Measurements from ENCODE around the gene PARD3B.

The PARD3B gene

DNA sequence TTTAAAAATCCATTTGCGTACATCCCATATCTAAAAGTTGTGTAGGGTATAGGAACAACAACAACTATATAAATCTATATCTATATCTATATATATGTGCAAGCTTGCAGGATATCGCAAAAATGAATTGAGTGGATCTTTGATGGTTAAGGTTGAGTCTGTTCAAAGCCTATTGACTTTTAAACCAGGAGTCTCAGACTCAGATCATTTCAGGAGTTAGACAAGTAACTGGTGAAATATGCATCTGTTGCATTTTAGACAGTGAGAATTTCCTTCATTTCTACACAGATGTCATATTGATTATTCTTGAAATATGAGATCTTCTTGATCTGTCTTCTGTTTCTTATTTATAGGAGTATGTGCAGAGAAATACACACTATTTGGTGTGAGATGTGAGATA is 66.5 kb downstream of the PARD3B start:
- H2AFZ ChIP-seq (ENCODE audit: low read depth, low read length) = no peak overlapping the region
- peaks cover 5% of the 10 kb centered on the region for H3K27me3 ChIP-seq (ENCODE audit: insufficient read depth, low read length, poor library complexity)
- H4K20me1 ChIP-seq (ENCODE audit: insufficient read depth, low read length) = no peaks in the 10 kb centered on the region
- H3K4me3 ChIP-seq (ENCODE audit: low read depth in 1 of 2, low read length in 2 of 2) = no peak overlapping the region
- no peaks in the 10 kb centered on the region for H3K79me2 ChIP-seq (ENCODE audit: insufficient read depth, low read length)
- H3K9me3 ChIP-seq (ENCODE audit: insufficient read depth, low read length, severe bottlenecking) = no peaks in the 10 kb centered on the region
- DNase-seq (no peak), ATAC-seq (ENCODE audit: insufficient read depth, low read depth) (no peak)
- H3K36me3 ChIP-seq (ENCODE audit: insufficient read depth, low read length) = no peaks in the 10 kb centered on the region
- H3K27ac ChIP-seq (ENCODE audit: low read length) = no peak overlapping the region
- no peaks in the 10 kb centered on the region for H3K4me1 ChIP-seq (ENCODE audit: insufficient read depth, low read length)
- no peak overlapping the region for H3K4me2 ChIP-seq (ENCODE audit: insufficient read depth, low read length)
- H3K9ac ChIP-seq (ENCODE audit: low read depth, low read length) = no peak overlapping the region
- TF ChIP-seq EZH2 (IDR thresholded peaks at IDR 0.05; ENCODE audit: borderline replicate concordance, low read depth, low read length, severe bottlenecking) = no peak
- TF ChIP-seq, protein P1, sequence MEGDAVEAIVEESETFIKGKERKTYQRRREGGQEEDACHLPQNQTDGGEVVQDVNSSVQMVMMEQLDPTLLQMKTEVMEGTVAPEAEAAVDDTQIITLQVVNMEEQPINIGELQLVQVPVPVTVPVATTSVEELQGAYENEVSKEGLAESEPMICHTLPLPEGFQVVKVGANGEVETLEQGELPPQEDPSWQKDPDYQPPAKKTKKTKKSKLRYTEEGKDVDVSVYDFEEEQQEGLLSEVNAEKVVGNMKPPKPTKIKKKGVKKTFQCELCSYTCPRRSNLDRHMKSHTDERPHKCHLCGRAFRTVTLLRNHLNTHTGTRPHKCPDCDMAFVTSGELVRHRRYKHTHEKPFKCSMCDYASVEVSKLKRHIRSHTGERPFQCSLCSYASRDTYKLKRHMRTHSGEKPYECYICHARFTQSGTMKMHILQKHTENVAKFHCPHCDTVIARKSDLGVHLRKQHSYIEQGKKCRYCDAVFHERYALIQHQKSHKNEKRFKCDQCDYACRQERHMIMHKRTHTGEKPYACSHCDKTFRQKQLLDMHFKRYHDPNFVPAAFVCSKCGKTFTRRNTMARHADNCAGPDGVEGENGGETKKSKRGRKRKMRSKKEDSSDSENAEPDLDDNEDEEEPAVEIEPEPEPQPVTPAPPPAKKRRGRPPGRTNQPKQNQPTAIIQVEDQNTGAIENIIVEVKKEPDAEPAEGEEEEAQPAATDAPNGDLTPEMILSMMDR (IDR thresholded peaks at IDR 0.05; ENCODE audit: borderline replicate concordance, extremely low read depth, low read length, poor library complexity, severe bottlenecking) = no peak

DNA sequence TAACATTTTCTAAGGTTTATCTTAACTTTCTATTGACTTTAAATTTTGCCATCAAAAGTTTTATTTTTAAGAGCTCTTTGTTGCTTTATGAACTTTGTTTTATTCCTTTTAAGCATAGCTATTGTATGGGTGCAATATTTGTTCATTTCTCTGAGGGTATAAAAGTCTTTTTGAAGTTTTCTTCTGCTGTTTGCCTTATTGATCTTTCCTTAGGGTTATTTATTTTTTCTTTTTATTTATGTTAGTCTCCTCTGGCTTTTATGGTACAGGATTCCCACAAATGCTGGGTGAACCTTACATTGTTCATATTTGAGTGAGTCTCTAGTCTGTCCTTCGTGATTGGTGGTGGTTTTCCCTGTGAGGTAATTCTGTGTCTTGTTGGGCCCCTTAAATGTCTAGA is 68.4 kb downstream of the PARD3B start:
- H4K20me1 ChIP-seq (ENCODE audit: insufficient read depth, low read length) = no peaks in the 10 kb centered on the region
- DNase-seq (no peak), ATAC-seq (ENCODE audit: insufficient read depth, low read depth) (no peak)
- no peaks in the 10 kb centered on the region for H3K79me2 ChIP-seq (ENCODE audit: insufficient read depth, low read length)
- no peak overlapping the region for H3K4me2 ChIP-seq (ENCODE audit: insufficient read depth, low read length)
- TF ChIP-seq, protein P1 (IDR thresholded peaks at IDR 0.05; ENCODE audit: borderline replicate concordance, extremely low read depth, low read length, poor library complexity, severe bottlenecking) = no peak
- TF ChIP-seq EZH2 (IDR thresholded peaks at IDR 0.05; ENCODE audit: borderline replicate concordance, low read depth, low read length, severe bottlenecking) = no peak
- no peaks in the 10 kb centered on the region for H3K9me3 ChIP-seq (ENCODE audit: insufficient read depth, low read length, severe bottlenecking)
- no peak overlapping the region for H3K4me3 ChIP-seq (ENCODE audit: low read depth in 1 of 2, low read length in 2 of 2)
- H3K9ac ChIP-seq (ENCODE audit: low read depth, low read length) = no peak overlapping the region
- no peaks in the 10 kb centered on the region for H3K4me1 ChIP-seq (ENCODE audit: insufficient read depth, low read length)
- H3K27me3 ChIP-seq (ENCODE audit: insufficient read depth, low read length, poor library complexity) = peaks cover 4% of the 10 kb centered on the region
- H3K36me3 ChIP-seq (ENCODE audit: insufficient read depth, low read length) = no peaks in the 10 kb centered on the region
- no peak overlapping the region for H2AFZ ChIP-seq (ENCODE audit: low read depth, low read length)
- no peak overlapping the region for H3K27ac ChIP-seq (ENCODE audit: low read length)

DNA sequence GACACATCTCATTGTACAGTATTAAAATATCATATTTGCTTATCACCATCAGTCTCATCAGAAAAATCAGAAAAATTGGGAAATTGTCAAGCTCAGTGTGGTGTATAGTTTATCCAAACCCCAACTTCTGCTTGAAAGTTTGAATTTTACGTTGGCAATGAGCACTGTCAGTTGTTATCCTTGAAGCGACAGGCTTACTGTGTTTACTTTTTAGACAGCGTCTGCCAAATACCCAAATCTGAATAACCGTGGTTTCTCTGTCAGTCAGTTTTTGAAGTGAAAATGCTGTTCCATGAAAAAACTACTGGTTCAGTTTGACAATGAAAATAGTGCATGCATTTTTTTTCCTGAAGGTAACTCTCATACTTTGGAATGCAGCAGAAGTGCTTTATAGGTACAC is 70.2 kb downstream of the PARD3B start:
- Histone ChIP-seq H3K27me3 (ENCODE audit: insufficient read depth, low read length, poor library complexity) (no peaks in the 10 kb centered on the region), H2AFZ (ENCODE audit: low read depth, low read length) (no peak overlapping the region), H3K36me3 (ENCODE audit: insufficient read depth, low read length) (no peaks in the 10 kb centered on the region), H3K4me2 (ENCODE audit: insufficient read depth, low read length) (no peak overlapping the region), H3K79me2 (ENCODE audit: insufficient read depth, low read length) (no peaks in the 10 kb centered on the region), H3K27ac (ENCODE audit: low read length) (no peak overlapping the region), H3K4me3 (ENCODE audit: low read depth in 1 of 2, low read length in 2 of 2) (no peak overlapping the region), H3K4me1 (ENCODE audit: insufficient read depth, low read length) (no peaks in the 10 kb centered on the region), H3K9ac (ENCODE audit: low read depth, low read length) (no peak overlapping the region), H3K9me3 (ENCODE audit: insufficient read depth, low read length, severe bottlenecking) (no peaks in the 10 kb centered on the region), H4K20me1 (ENCODE audit: insufficient read depth, low read length) (no peaks in the 10 kb centered on the region)
- DNase-seq (no peak), ATAC-seq (ENCODE audit: insufficient read depth, low read depth) (no peak)
- TF ChIP-seq, protein P1 (IDR thresholded peaks at IDR 0.05; ENCODE audit: borderline replicate concordance, extremely low read depth, low read length, poor library complexity, severe bottlenecking) = no peak
- TF ChIP-seq EZH2 (IDR thresholded peaks at IDR 0.05; ENCODE audit: borderline replicate concordance, low read depth, low read length, severe bottlenecking) = no peak

DNA sequence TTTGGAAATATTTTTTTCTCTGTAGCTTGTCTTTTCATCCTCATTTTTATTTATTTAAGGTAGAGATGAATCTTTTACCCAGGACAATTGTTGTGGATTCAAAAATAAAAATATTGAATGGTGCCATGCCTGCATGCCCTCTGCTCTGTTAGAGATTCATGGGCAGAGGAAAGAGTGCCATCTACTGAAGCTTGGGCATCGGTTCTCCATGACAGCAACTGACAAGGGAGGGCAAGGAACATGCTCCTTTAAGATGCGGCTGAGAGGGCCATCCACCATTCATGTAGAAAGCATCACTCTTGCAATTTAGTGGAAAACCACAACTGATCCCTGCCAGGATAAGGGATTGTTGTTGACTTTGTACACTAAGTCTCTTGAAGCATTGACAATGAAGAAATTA is 79.9 kb downstream of the PARD3B start:
- Histone ChIP-seq H3K27ac (ENCODE audit: low read length) (no peak overlapping the region), H3K27me3 (ENCODE audit: insufficient read depth, low read length, poor library complexity) (peaks cover 3% of the 10 kb centered on the region), H3K36me3 (ENCODE audit: insufficient read depth, low read length) (no peaks in the 10 kb centered on the region), H3K4me3 (ENCODE audit: low read depth in 1 of 2, low read length in 2 of 2) (no peak overlapping the region), H3K9me3 (ENCODE audit: insufficient read depth, low read length, severe bottlenecking) (no peaks in the 10 kb centered on the region), H3K9ac (ENCODE audit: low read depth, low read length) (no peak overlapping the region), H3K4me2 (ENCODE audit: insufficient read depth, low read length) (no peak overlapping the region), H3K79me2 (ENCODE audit: insufficient read depth, low read length) (no peaks in the 10 kb centered on the region), H4K20me1 (ENCODE audit: insufficient read depth, low read length) (no peaks in the 10 kb centered on the region), H2AFZ (ENCODE audit: low read depth, low read length) (no peak overlapping the region), H3K4me1 (ENCODE audit: insufficient read depth, low read length) (no peaks in the 10 kb centered on the region)
- DNase-seq (no peak), ATAC-seq (ENCODE audit: insufficient read depth, low read depth) (0 out of 3 replicates have a peak, but pooled peaks have one; percentile 12)
- TF ChIP-seq EZH2 (IDR thresholded peaks at IDR 0.05; ENCODE audit: borderline replicate concordance, low read depth, low read length, severe bottlenecking) = no peak
- TF ChIP-seq, protein P1 (IDR thresholded peaks at IDR 0.05; ENCODE audit: borderline replicate concordance, extremely low read depth, low read length, poor library complexity, severe bottlenecking) = peak; percentile 14

Measured in DND-41 (cell line).